SJSA1 (cell line): ENCODE results near the gene ING4. TPM values are rescaled to one million over a fixed set of nuclear protein-coding genes. Genes with fewer than 3 reads are reported as not detected.

Experiments used
- DNase-seq, 2 experiments: peaks; one replicate each; pipeline ENCODE4 v3.0.0-alpha.2; 2015 to 2020; ENCODE audit warnings: low spot score in 2 of 2, low read depth in 1 of 2
- H3K27ac ChIP-seq: fragments of 250-450 bp; sonication (Bioruptor Pico); 2 replicates; pipeline ENCODE4 v1.5.1; 2020; ENCODE audit warnings: mild to moderate bottlenecking, moderate library complexity
- H3K27me3 ChIP-seq: fragments of 250-450 bp; sonication (Bioruptor Pico); replicated peaks from 2 replicates; pipeline ENCODE4 v1.5.1; 2020; ENCODE audit warnings: mild to moderate bottlenecking, moderate library complexity
- H3K36me3 ChIP-seq: fragments of 250-450 bp; sonication (Bioruptor Pico); 2 replicates; pipeline ENCODE4 v1.5.1; 2020; ENCODE audit warnings: mild to moderate bottlenecking
- H3K4me1 ChIP-seq: fragments of 250-450 bp; sonication (Bioruptor Pico); replicated peaks from 2 replicates; pipeline ENCODE4 v1.6.1; 2021; ENCODE audit warnings: mild to moderate bottlenecking
- H3K4me3 ChIP-seq: fragments of 250-450 bp; sonication (Bioruptor Pico); 2 replicates; pipeline ENCODE4 v1.5.1; 2020; ENCODE audit warnings: mild to moderate bottlenecking
- H3K9me3 ChIP-seq: fragments of 250-450 bp; sonication (Bioruptor Pico); replicated peaks from 2 replicates; pipeline ENCODE4 v1.5.1; 2020; ENCODE audit warnings: mild to moderate bottlenecking
- total RNA-seq: library from RNA; depleted of rRNA; stranded (reverse); fragments of >200 nt; shearing (Covaris generic); gene quantifications from 2 replicates; pipeline ENCODE4 v1.2.3, GENCODE V29; 2014

The ING4 gene
- total RNA-seq, 1 experiment from 2014 or later = 34.8 TPM

GRCh38 chr12:6614513-6615172 lies 48.3 kb downstream of the ING4 start:
- Histone ChIP-seq H3K27me3 (no peaks in the 10 kb centered on the region), H3K36me3 (no peaks in the 10 kb centered on the region), H3K9me3 (0 out of 2 replicates have a peak, but pooled peaks cover 2% of the 10 kb centered on the region), H3K4me3 (no peak overlapping the region), H3K4me1 (peaks cover 25% of the 10 kb centered on the region), H3K27ac (peak overlapping the region; percentile 25; the same call in 1 of the 2 replicates)
- DNase-seq = no peak

- Histone ChIP-seq H3K27me3 (no peaks in the 10 kb centered on the region), H3K4me3 (no peak overlapping the region), H3K36me3 (no peaks in the 10 kb centered on the region), H3K27ac (peak overlapping the region; percentile 25), H3K4me1 (peaks cover 25% of the 10 kb centered on the region), H3K9me3 (0 out of 2 replicates have a peak, but pooled peaks cover 2% of the 10 kb centered on the region)
- peak; percentile 88 to 94 for DNase-seq
Observed at GRCh38 chr12:6613776-6614512, 49.0 kb downstream of the ING4 start.

GRCh38 chr12:6613015-6613775 lies 49.7 kb downstream of the ING4 start:
- peak overlapping the region; percentile 15 for H3K4me3 ChIP-seq
- no peaks in the 10 kb centered on the region for H3K36me3 ChIP-seq
- DNase-seq = peak; percentile 89 to 92

GRCh38 chr12:6612652-6613014 lies 50.3 kb downstream of the ING4 start:
- Histone ChIP-seq H3K9me3 (0 out of 2 replicates have a peak, but pooled peaks cover 2% of the 10 kb centered on the region), H3K27ac (no peak overlapping the region), H3K4me3 (no peak overlapping the region), H3K36me3 (no peaks in the 10 kb centered on the region), H3K27me3 (no peaks in the 10 kb centered on the region), H3K4me1 (peaks cover 32% of the 10 kb centered on the region)
- DNase-seq = no peak

More at GRCh38 chr12:6613015-6613775, 49.7 kb downstream of the ING4 start:
- H3K4me1 ChIP-seq = peaks cover 26% of the 10 kb centered on the region
- H3K27me3 ChIP-seq = no peaks in the 10 kb centered on the region
- 0 out of 2 replicates have a peak, but pooled peaks cover 2% of the 10 kb centered on the region for H3K9me3 ChIP-seq
- peak overlapping the region; percentile 72 for H3K27ac ChIP-seq

- no peak overlapping the region for H3K4me3 ChIP-seq
Observed at GRCh38 chr12:6612247-6612646, 50.7 kb downstream of the ING4 start.

GRCh38 chr12:6608592-6609281 lies 54.2 kb downstream of the ING4 start:
- Histone ChIP-seq H3K27me3 (no peaks in the 10 kb centered on the region), H3K4me1 (peaks cover 46% of the 10 kb centered on the region), H3K27ac (no peak overlapping the region), H3K36me3 (peaks cover 25% of the 10 kb centered on the region), H3K4me3 (no peak overlapping the region), H3K9me3 (0 out of 2 replicates have a peak, but pooled peaks cover 2% of the 10 kb centered on the region)
- DNase-seq = no peak

More at GRCh38 chr12:6612247-6612646, 50.7 kb downstream of the ING4 start:
- Histone ChIP-seq H3K27me3 (no peaks in the 10 kb centered on the region), H3K4me1 (peaks cover 33% of the 10 kb centered on the region), H3K27ac (no peak overlapping the region), H3K36me3 (no peaks in the 10 kb centered on the region), H3K9me3 (0 out of 2 replicates have a peak, but pooled peaks cover 2% of the 10 kb centered on the region)
- DNase-seq = no peak

GRCh38 chr12:6607751-6608591 lies 54.9 kb downstream of the ING4 start:
- peak overlapping the region; percentile 52 for H3K27ac ChIP-seq

GRCh38 chr12:6606331-6607131 lies 56.4 kb downstream of the ING4 start:
- H3K4me1 ChIP-seq = peaks cover 35% of the 10 kb centered on the region
- peaks cover 45% of the 10 kb centered on the region for H3K36me3 ChIP-seq
- peak overlapping the region; percentile 79 for H3K4me3 ChIP-seq
- no peak overlapping the region; the same call in 1 of the 2 replicates for H3K27ac ChIP-seq
- no peaks in the 10 kb centered on the region for H3K9me3 ChIP-seq
- DNase-seq = peak; percentile 24 to 70
- no peaks in the 10 kb centered on the region for H3K27me3 ChIP-seq

More at GRCh38 chr12:6607751-6608591, 54.9 kb downstream of the ING4 start:
- H3K4me1 ChIP-seq = peaks cover 45% of the 10 kb centered on the region
- H3K4me3 ChIP-seq = no peak overlapping the region; the same call in 1 of the 2 replicates
- peak; percentile 67 to 71 for DNase-seq
- H3K36me3 ChIP-seq = peaks cover 30% of the 10 kb centered on the region
- H3K27me3 ChIP-seq = no peaks in the 10 kb centered on the region
- no peaks in the 10 kb centered on the region for H3K9me3 ChIP-seq

GRCh38 chr12:6605421-6606330 lies 57.2 kb downstream of the ING4 start:
- Histone ChIP-seq H3K27me3 (no peaks in the 10 kb centered on the region), H3K27ac (no peak overlapping the region; the same call in 1 of the 2 replicates), H3K9me3 (no peaks in the 10 kb centered on the region), H3K4me3 (peak overlapping the region; percentile 79), H3K4me1 (peaks cover 35% of the 10 kb centered on the region), H3K36me3 (peaks cover 53% of the 10 kb centered on the region)
- peak in 1 of 2 experiments; percentile 37 for DNase-seq

- no peak overlapping the region; the same call in 1 of the 2 replicates for H3K4me3 ChIP-seq
- H3K4me1 ChIP-seq = peaks cover 35% of the 10 kb centered on the region
- no peaks in the 10 kb centered on the region for H3K9me3 ChIP-seq
- peaks cover 66% of the 10 kb centered on the region for H3K36me3 ChIP-seq
- no peaks in the 10 kb centered on the region for H3K27me3 ChIP-seq
- H3K27ac ChIP-seq = no peak overlapping the region
- DNase-seq = no peak
Observed at GRCh38 chr12:6604259-6605029, 58.5 kb downstream of the ING4 start.
